ENCODE measurements around the gene LCN12. TPM values are rescaled to one million over a fixed set of nuclear protein-coding genes. Genes with fewer than 3 reads are reported as not detected.

The LCN12 gene
- total RNA-seq, 1 experiment from 2014 or later: not detected

GRCh38 chr9:136994888-136995230 lies 42.8 kb downstream of the LCN12 start:
- Histone ChIP-seq H3K36me3 (ENCODE audit: insufficient read depth, low read length, poor library complexity, severe bottlenecking) (peaks cover 7% of the 10 kb centered on the region), H3K27me3 (replicated peaks; ENCODE audit: insufficient read depth, low read depth, low read length, poor library complexity) (no peaks in the 10 kb centered on the region), H3K4me1 (ENCODE audit: insufficient read depth, low read length, poor library complexity, severe bottlenecking) (peaks cover 26% of the 10 kb centered on the region), H3K27ac (ENCODE audit: low read depth, low read length, poor library complexity, severe bottlenecking) (no peak overlapping the region), H3K9me3 (ENCODE audit: low read depth, low read length, poor library complexity, severe bottlenecking) (no peaks in the 10 kb centered on the region), H3K4me3 (ENCODE audit: low read depth, low read length, poor library complexity, severe bottlenecking) (no peak overlapping the region)
- DNase-seq (ENCODE audit: low spot score): no peak
- POLR2A ChIA-PET (ENCODE audit: low non-redundant PET): no interaction called here
- BruUV-seq (replicated peaks): no TSS peak
- CTCF ChIA-PET: no interaction called here
- intact Hi-C loops (cut with micrococcal nuclease; ENCODE audit: unreplicated experiment): no loop called here
- TF ChIP-seq EZH2 (IDR thresholded peaks at IDR 0.05; ENCODE audit: borderline replicate concordance, low read depth, low read length, poor library complexity, severe bottlenecking) (no peak), CTCF (conservative IDR thresholded peaks at IDR 0.05; ENCODE audit: low read depth, low read length) (no peak)

GRCh38 chr9:136995362-136995761 lies 43.3 kb downstream of the LCN12 start:
- peaks cover 7% of the 10 kb centered on the region for H3K36me3 ChIP-seq (ENCODE audit: insufficient read depth, low read length, poor library complexity, severe bottlenecking)
- TF ChIP-seq EZH2 (IDR thresholded peaks at IDR 0.05; ENCODE audit: borderline replicate concordance, low read depth, low read length, poor library complexity, severe bottlenecking) (no peak), CTCF (conservative IDR thresholded peaks at IDR 0.05; ENCODE audit: low read depth, low read length) (no peak)
- intact Hi-C loops (cut with micrococcal nuclease; ENCODE audit: unreplicated experiment): no loop called here
- peaks cover 26% of the 10 kb centered on the region for H3K4me1 ChIP-seq (ENCODE audit: insufficient read depth, low read length, poor library complexity, severe bottlenecking)
- ChIA-PET POLR2A (ENCODE audit: low non-redundant PET) (interaction anchor here (0.6 kb wide), 1 partner anchor 109 kb away, joined by 7 read pairs; the partner anchor contains the start of gene TRAF2), CTCF (no interaction called here)
- H3K27ac ChIP-seq (ENCODE audit: low read depth, low read length, poor library complexity, severe bottlenecking): no peak overlapping the region
- H3K27me3 ChIP-seq (replicated peaks; ENCODE audit: insufficient read depth, low read depth, low read length, poor library complexity): no peaks in the 10 kb centered on the region
- DNase-seq (ENCODE audit: low spot score): no peak
- BruUV-seq (replicated peaks): no TSS peak
- no peak overlapping the region for H3K4me3 ChIP-seq (ENCODE audit: low read depth, low read length, poor library complexity, severe bottlenecking)
- H3K9me3 ChIP-seq (ENCODE audit: low read depth, low read length, poor library complexity, severe bottlenecking): no peaks in the 10 kb centered on the region

GRCh38 chr9:136995772-136996311 lies 43.8 kb downstream of the LCN12 start:
- DNase-seq (ENCODE audit: low spot score): no peak
- ChIA-PET CTCF (no interaction called here), POLR2A (ENCODE audit: low non-redundant PET) (interaction anchor here (0.6 kb wide), 1 partner anchor 110 kb away, joined by 7 read pairs; the partner anchor contains the start of gene TRAF2)
- Histone ChIP-seq H3K27me3 (replicated peaks; ENCODE audit: insufficient read depth, low read depth, low read length, poor library complexity) (no peaks in the 10 kb centered on the region), H3K4me3 (ENCODE audit: low read depth, low read length, poor library complexity, severe bottlenecking) (no peak overlapping the region), H3K27ac (ENCODE audit: low read depth, low read length, poor library complexity, severe bottlenecking) (no peak overlapping the region), H3K9me3 (ENCODE audit: low read depth, low read length, poor library complexity, severe bottlenecking) (no peaks in the 10 kb centered on the region), H3K4me1 (ENCODE audit: insufficient read depth, low read length, poor library complexity, severe bottlenecking) (peaks cover 26% of the 10 kb centered on the region), H3K36me3 (ENCODE audit: insufficient read depth, low read length, poor library complexity, severe bottlenecking) (peaks cover 7% of the 10 kb centered on the region)
- TF ChIP-seq CTCF (conservative IDR thresholded peaks at IDR 0.05; ENCODE audit: low read depth, low read length) (no peak), EZH2 (IDR thresholded peaks at IDR 0.05; ENCODE audit: borderline replicate concordance, low read depth, low read length, poor library complexity, severe bottlenecking) (no peak)
- intact Hi-C loops (cut with micrococcal nuclease; ENCODE audit: unreplicated experiment): no loop called here
- BruUV-seq (replicated peaks): no TSS peak

Measured in A673 (cell line).